Measurements from ENCODE around the gene MTMR2.

Gene MTMR2

GRCh38 chr11:95917193-95918036, 6.5 kb downstream of the MTMR2 start:
- no peak for DNase-seq

GRCh38 chr11:95916049-95916448, 7.9 kb downstream of the MTMR2 start:
- no peak for DNase-seq

- no peak for DNase-seq
These were observed 8.9 kb downstream of the MTMR2 start for GRCh38 chr11:95915051-95915450.

- no peak for DNase-seq
These were observed 9.9 kb downstream of the MTMR2 start for GRCh38 chr11:95913830-95914615.

GRCh38 chr11:95912902-95913560, 10.9 kb downstream of the MTMR2 start:
- DNase-seq, result no peak

- DNase-seq, result no peak
These were observed 12.5 kb downstream of the MTMR2 start for GRCh38 chr11:95911369-95911759.

- DNase-seq, result no peak
These were observed 13.1 kb downstream of the MTMR2 start for GRCh38 chr11:95910638-95911368.

- DNase-seq, result no peak
These were observed 15.1 kb downstream of the MTMR2 start for GRCh38 chr11:95908826-95909225.

- DNase-seq, result no peak
These were observed 16.4 kb downstream of the MTMR2 start for GRCh38 chr11:95907476-95907875.

- DNase-seq, result no peak
These were observed 19.8 kb downstream of the MTMR2 start for GRCh38 chr11:95904009-95904650.

- no peak for DNase-seq
These were observed 25.1 kb downstream of the MTMR2 start for GRCh38 chr11:95898782-95899181.

- DNase-seq, result no peak
These were observed 26.2 kb downstream of the MTMR2 start for GRCh38 chr11:95897731-95898130.

- no peak for DNase-seq
These were observed 28.1 kb downstream of the MTMR2 start for GRCh38 chr11:95895815-95896214.

- DNase-seq, result no peak
These were observed 30.9 kb downstream of the MTMR2 start for GRCh38 chr11:95892892-95893570.

GRCh38 chr11:95892492-95892891, 31.4 kb downstream of the MTMR2 start:
- no peak for DNase-seq

- no peak for DNase-seq
These were observed 32.3 kb downstream of the MTMR2 start for GRCh38 chr11:95891423-95892170.

- DNase-seq, result no peak
These were observed 35.1 kb downstream of the MTMR2 start for GRCh38 chr11:95888852-95889251.

GRCh38 chr11:95888439-95888838, 35.5 kb downstream of the MTMR2 start:
- no peak for DNase-seq

- no peak for DNase-seq
These were observed 37.4 kb downstream of the MTMR2 start for GRCh38 chr11:95886462-95886861.

GRCh38 chr11:95884802-95885201, 39.1 kb downstream of the MTMR2 start:
- DNase-seq, result no peak

GRCh38 chr11:95884376-95884775, 39.5 kb downstream of the MTMR2 start:
- no peak for DNase-seq
